Stimulated activated CD4-positive, alpha-beta T cell treated with anti-CD3 and anti-CD28 coated beads, TNF-alpha, amount 100 ng/mL, for 4 hours (primary cell): ENCODE results near the gene SAMD14.
A peak's percentile ranks its signal among the peaks of the same experiment; 100 is the strongest.

Source experiments
- DNase-seq, 3 experiments: peaks; one replicate each; pipeline ENCODE4 v3.0.0-alpha.2; 2020; ENCODE audit warnings: low read depth in 3 of 3

The SAMD14 gene

DNA sequence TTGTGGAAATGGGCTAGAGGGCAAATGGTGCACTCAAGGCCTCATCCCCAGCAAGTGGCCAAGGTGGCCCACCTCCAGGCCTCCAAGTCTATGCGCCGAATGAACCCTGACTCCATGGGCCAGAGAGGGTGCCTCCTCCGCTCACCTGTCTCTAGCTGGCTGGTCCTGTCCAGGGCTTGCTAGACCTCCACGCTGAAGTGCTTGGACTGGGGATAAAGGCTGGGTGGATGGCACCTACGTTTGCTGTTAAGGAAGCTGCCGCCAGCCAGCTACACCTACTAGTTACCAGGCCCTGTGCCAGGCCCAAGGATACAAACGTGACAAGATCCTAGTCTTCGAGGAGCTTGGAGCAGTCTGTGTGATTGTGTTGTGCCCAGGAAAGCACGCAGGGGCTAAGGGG is 35.1 kb upstream of the SAMD14 start:
- no peak for DNase-seq

DNA sequence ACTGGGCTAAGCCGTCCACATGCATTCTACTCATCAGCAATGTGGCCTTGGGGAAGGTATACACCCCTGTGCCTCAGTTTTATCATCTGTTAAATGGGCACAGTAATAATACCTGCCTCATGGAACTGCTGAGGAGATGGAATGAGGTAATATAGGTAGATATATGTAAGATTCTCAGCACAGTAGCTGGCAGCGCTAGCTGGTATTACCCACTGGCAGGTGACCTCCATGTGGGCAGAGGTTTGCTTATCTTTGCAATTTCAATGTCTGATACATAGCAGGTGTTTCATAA is 34.7 kb upstream of the SAMD14 start:
- no peak for DNase-seq

DNA sequence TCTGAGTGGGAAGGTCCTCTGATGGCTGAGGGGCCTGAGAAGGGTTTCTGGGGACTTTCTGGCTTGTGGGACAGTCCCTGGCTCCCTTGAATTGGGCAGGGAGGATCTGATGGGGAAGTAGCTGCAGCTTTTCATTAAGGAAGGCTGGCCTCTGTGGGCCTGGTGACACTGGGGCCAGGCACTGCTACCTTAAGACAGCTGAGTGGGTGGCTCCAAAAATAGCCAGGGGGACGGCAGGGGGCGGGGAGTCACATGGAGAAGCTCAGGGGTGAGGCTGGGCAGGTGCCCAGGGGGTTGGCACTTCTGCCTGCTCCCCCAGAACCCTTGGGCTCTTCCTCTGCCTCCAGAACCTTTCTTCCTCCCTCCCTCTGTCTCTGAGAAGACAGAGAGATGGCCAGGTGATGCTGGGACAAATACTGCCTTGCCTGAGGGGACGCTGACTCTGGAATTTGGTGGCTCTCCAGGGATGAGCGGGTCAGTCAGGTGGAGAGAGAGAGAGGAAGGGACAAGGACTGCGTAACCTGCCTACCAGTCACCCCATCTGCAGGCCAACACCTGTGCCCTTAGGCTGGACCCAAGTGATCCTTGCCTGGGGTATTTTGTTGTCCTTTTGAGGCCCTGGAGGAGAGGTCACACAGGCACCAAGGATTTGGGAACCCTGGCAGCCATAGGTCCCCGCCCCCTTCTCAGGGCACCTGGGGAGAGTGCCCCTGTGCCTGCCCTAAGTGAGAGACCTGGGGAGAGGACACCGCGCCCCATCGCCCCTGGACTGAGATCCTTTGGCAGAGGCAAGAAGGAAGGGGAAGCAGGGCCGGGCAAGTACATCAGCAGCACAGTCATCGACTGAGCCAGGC is 34.1 kb upstream of the SAMD14 start:
- DNase-seq, result no peak

- no peak for DNase-seq
These were observed 32.7 kb upstream of the SAMD14 start for GRCh38 chr17:50162466-50163254.

- DNase-seq, result no peak
These were observed 31.9 kb upstream of the SAMD14 start for GRCh38 chr17:50161911-50162288.

GRCh38 chr17:50161023-50161910 is 31.3 kb upstream of the SAMD14 start:
- DNase-seq, result peak; percentile 90 to 95 (median 92)

- no peak for DNase-seq
These were observed 27.9 kb upstream of the SAMD14 start for GRCh38 chr17:50157891-50158290.

GRCh38 chr17:50155115-50155819 is 25.3 kb upstream of the SAMD14 start:
- DNase-seq, result no peak

GRCh38 chr17:50154604-50155003 is 24.6 kb upstream of the SAMD14 start:
- DNase-seq, result no peak

DNA sequence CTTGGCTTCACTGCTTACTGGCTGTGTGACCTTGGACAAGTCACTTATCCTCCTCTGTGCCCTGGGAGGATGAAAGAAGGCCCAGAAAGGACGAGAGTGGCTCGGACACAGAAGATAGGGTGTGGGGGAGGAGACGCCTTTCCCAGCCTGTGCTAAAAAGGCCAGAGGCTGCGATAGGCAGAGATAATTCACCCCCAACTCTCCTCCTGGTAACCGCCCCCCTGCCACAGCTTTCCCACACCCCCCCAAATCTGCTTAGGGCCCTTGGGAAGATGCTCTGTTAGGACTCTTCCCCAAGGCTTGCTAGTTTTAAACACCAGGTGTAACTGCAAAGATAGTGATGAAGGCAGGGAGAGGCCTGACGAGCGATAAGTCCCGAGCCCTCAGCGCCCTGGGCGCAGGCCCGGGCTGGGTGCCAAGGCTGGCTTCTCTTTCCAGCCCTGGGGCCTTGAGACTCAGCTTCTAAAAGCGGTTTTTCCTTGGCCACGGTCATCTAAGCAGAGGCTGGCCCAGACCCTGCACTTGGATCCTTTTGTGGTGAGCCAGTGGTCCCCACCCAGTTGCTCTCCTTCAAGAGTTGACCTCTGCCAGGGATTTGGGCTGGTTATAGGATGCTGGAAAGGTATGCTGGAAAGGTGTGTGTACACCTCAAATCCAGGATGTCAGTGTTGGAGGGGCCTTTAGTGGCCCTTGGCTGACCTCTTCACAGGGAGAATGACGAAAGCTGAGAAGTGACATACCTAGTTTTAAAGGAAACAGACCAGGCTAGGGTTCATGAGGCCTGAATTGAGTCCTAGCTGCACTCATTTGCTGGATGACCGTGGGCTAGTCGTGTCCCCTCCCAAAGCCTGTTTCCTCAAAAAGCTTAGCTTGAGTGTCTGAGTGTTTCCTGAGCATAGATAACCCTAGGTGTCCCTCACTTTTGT is 24.0 kb upstream of the SAMD14 start:
- DNase-seq, result no peak

DNA sequence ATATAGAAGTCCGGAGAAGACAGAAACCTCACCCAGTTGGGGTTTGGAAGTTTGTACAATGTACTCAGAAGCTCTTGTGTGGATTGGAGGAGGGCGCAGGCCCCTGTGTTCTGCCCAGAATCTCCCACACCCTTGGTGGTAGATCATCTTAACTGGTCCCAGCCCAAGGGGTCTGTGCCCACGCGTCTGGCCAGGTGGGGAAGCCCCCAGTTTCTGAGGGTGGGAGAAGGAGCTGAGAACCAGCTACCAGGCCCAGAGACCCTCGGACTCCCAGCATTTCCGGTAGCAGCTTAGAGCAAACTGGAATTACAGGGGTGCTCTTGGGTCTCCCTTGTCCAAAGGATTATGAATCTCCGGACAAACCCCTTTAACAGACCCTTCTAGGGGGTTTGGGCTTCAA is 22.8 kb upstream of the SAMD14 start:
- no peak for DNase-seq

DNA sequence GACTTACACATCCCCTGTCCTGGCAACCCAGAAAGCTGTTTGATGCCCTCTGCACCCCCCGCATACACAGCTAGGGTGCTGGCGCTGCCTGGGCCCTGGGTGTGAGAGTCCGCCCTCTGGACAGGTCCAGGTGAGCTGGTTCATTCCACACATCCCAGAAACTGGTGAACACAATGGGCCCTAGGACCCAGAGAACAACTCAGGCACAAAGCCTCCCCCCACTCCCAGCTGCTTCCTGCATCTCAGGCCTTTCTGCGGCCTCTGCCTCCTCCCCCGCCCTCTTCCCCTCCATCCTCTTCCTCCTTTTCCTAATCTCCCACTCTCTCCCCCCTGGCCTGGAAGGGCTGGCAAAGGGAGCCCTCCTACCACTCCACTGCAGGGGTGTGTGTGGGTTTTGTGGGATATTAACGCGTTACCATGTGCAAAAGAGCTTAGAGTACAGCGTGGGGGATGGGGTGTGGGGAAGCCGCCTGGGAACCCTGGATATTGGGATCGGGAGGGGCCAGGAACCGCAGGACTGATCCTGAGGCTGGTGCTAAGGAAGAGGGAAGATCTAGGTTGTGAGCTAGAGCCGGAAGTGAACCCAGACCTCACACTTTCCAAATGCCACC is 22.1 kb upstream of the SAMD14 start:
- DNase-seq, result no peak

DNA sequence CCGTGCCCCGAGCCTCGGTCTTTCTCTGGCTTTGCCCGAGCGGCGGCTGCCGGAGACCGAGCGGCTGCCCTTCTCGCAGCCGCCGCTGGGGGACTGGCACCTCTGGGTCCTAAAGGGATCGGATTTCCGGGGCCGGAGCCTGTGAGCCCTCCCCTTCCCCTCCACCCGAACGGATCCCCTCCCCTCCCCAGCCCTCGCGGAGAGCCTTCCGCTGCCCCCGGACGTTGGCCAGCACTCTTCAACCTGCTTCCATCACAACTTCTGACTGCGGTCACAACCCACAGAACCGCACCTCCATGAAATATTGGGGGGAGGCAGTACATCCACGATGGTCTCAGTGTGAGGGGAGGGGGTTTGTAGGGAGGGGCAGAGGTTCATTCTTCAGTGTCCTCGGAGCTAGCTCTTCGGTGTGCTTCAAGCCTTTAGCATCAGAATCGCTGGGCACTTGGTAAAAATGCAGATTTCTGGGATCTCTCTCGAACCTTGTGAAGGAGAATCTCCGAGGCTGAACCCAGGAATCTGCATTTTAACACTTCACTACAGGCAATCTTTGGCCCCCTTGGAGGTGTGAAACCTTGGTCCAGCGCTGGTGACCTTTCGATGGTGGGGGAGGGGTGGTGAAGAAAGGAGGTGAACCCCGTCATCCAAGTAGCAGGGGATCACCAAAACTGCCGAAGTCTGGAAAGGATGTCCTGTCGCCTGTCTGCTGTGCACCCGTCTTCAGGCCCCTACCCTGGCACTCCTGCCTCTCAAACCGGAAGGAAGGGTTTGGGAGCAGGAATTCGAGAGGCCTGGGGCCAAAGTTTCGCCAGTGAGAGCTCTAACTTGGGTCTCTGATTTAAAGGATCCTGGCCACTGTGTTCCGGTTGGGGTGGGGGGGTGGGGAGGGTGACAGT is 21.3 kb upstream of the SAMD14 start:
- peak; percentile 64 to 79 (median 76) for DNase-seq

- no peak for DNase-seq
These were observed 20.5 kb upstream of the SAMD14 start, which contains the start of gene PPP1R9B for GRCh38 chr17:50150354-50151040. Gene PPP1R9B (minus strand): TSS chr17:50150677. CDS start chr17:50150513, 164 bp downstream.

GRCh38 chr17:50149417-50150353 is 19.7 kb upstream of the SAMD14 start:
- DNase-seq, result no peak

GRCh38 chr17:50149091-50149416 is 19.1 kb upstream of the SAMD14 start:
- no peak for DNase-seq
